H1 (cell line): ENCODE results near the gene MAD2L1BP. TPM values are rescaled to one million over a fixed set of nuclear protein-coding genes. Genes with fewer than 3 reads are reported as not detected.

Experiments
- CTCF ChIA-PET: fragments of 300-600 bp; sonication (Branson Sonifier 250); formaldehyde crosslinking; loops from one replicate; lab custom pipeline; 2021; ENCODE audit not compliant: partially characterized antibody; lab: Charles Lee
- POLR2A ChIA-PET: fragments of 300-600 bp; sonication (Branson Sonifier 250); formaldehyde crosslinking; loops from one replicate; lab custom pipeline; 2021; ENCODE audit warnings: inconsistent platforms; ENCODE audit not compliant: partially characterized antibody; lab: Charles Lee
- DNase-seq, 2 experiments: peaks; one replicate each; pipeline versions ENCODE4 v3.0.0 to v3.0.0-alpha.2; 2010 to 2022; ENCODE audit warnings: low spot score in 2 of 2, low read depth in 1 of 2, mixed read lengths in 1 of 2
- FAIRE-seq: peaks from 2 replicates; lab custom pipeline; 2011; peaks lifted over from hg19 to GRCh38; lab: Jason Lieb, UNC
- H2AFZ ChIP-seq: 2 replicates; pipeline ENCODE4 v1.8.1; 2012; ENCODE audit warnings: low read length, inconsistent platforms
- H2AK5ac ChIP-seq: 2 replicates; pipeline ENCODE4 v1.6.1; 2013; ENCODE audit warnings: low read depth, low read length
- H2BK120ac ChIP-seq: replicated peaks from 2 replicates; pipeline ENCODE3; 2013; ENCODE audit warnings: low read depth, low read length, inconsistent platforms
- H2BK12ac ChIP-seq: 2 replicates; pipeline ENCODE4 v1.6.1; 2013; ENCODE audit warnings: low read depth, low read length
- H2BK15ac ChIP-seq: 2 replicates; pipeline ENCODE4 v1.6.1; 2013; ENCODE audit warnings: low read length
- H2BK20ac ChIP-seq: 2 replicates; pipeline ENCODE4 v1.6.1; 2013; ENCODE audit warnings: low read length
- H2BK5ac ChIP-seq: 2 replicates; pipeline ENCODE4 v1.6.1; 2013; ENCODE audit warnings: low read depth, low read length
- H3K14ac ChIP-seq: 2 replicates; pipeline ENCODE4 v1.6.1; 2013; ENCODE audit warnings: inconsistent platforms; ENCODE audit not compliant: insufficient read length
- H3K18ac ChIP-seq: 2 replicates; pipeline ENCODE4 v1.6.1; 2013; ENCODE audit warnings: low read length; ENCODE audit errors: extremely low read depth
- H3K23ac ChIP-seq: 2 replicates; pipeline ENCODE4 v1.6.1; 2013; ENCODE audit warnings: inconsistent platforms; ENCODE audit not compliant: insufficient read length
- H3K23me2 ChIP-seq: 2 replicates; pipeline ENCODE4 v1.6.1; 2013; ENCODE audit warnings: low read depth, low read length
- H3K27ac ChIP-seq: 2 replicates; pipeline ENCODE4 v1.6.1; 2011; ENCODE audit warnings: low read depth, low read length, inconsistent platforms
- H3K27me3 ChIP-seq, 4 experiments: replicated peaks in 1 of 4; 1 replicate in 1 of 4; 2 replicates in 3 of 4; pipeline versions ENCODE4 v1.6.1 to v1.8.1; 2011 to 2013; ENCODE audit warnings: low read length in 3 of 4, mild to moderate bottlenecking in 3 of 4, inconsistent platforms in 2 of 4, mixed read lengths in 2 of 4, moderate library complexity in 1 of 4; ENCODE audit not compliant: control insufficient read depth in 3 of 4, insufficient read depth in 3 of 4; ENCODE audit errors: extremely low read depth in 1 of 4
- H3K36me3 ChIP-seq, 4 experiments: 2 replicates each; pipeline versions ENCODE4 v1.6.1 to v1.8.1; 2011 to 2013; ENCODE audit warnings: mild to moderate bottlenecking in 4 of 4, low read length in 3 of 4, moderate library complexity in 2 of 4, control low read depth in 1 of 4, inconsistent platforms in 1 of 4; ENCODE audit not compliant: insufficient read depth in 4 of 4, control insufficient read depth in 2 of 4
- H3K4ac ChIP-seq: replicated peaks from 2 replicates; pipeline ENCODE3; 2013; ENCODE audit warnings: low read length, low read depth, mixed read lengths, inconsistent platforms; ENCODE audit not compliant: insufficient read length
- H3K4me1 ChIP-seq, 4 experiments: replicated peaks in 1 of 4; 1 replicate in 1 of 4; 2 replicates in 3 of 4; pipeline versions ENCODE4 v1.6.1 to v1.8.1; 2011 to 2013; ENCODE audit warnings: low read length in 3 of 4, inconsistent platforms in 2 of 4, mixed read lengths in 1 of 4; ENCODE audit not compliant: insufficient read depth in 4 of 4, control insufficient read depth in 3 of 4
- H3K4me2 ChIP-seq, 2 experiments: 2 replicates each; pipeline versions ENCODE4 v1.6.1 to v1.8.1; 2011 to 2013; ENCODE audit warnings: low read depth in 2 of 2, low read length in 2 of 2, control low read depth in 1 of 2, inconsistent platforms in 1 of 2, mild to moderate bottlenecking in 1 of 2; ENCODE audit not compliant: insufficient read depth in 1 of 2
- H3K4me3 ChIP-seq, 4 experiments: fragments of 200-600, 300-600 bp in 1 of 4; sonication (generic), shearing (Covaris generic), sonication (Bioruptor Twin) in 1 of 4; 2 replicates each; pipeline versions ENCODE4 v1.5.1 to v1.8.1; 2011 to 2016; ENCODE audit warnings: low read length in 4 of 4, low read depth in 3 of 4, control low read depth in 2 of 4, inconsistent platforms in 2 of 4, mild to moderate bottlenecking in 2 of 4, mixed read lengths in 1 of 4, moderate library complexity in 1 of 4; ENCODE audit not compliant: insufficient read depth in 2 of 4; ENCODE audit errors: extremely low read depth in 1 of 4
- H3K56ac ChIP-seq: replicated peaks from 2 replicates; pipeline ENCODE3; 2013; ENCODE audit warnings: low read depth, mild to moderate bottlenecking, mixed read lengths, low read length, inconsistent platforms; ENCODE audit not compliant: insufficient read length
- H3K79me1 ChIP-seq: 2 replicates; pipeline ENCODE4 v1.6.1; 2013; ENCODE audit warnings: low read depth, low read length, control low read depth
- H3K79me2 ChIP-seq, 2 experiments: 2 replicates each; pipeline versions ENCODE4 v1.6.1 to v1.8.1; 2012 to 2013; ENCODE audit warnings: low read length in 2 of 2, mild to moderate bottlenecking in 2 of 2, inconsistent platforms in 1 of 2; ENCODE audit not compliant: insufficient read depth in 2 of 2, control insufficient read depth in 1 of 2
- H3K9ac ChIP-seq, 4 experiments: replicated peaks in 1 of 4; 1 replicate in 1 of 4; 2 replicates in 3 of 4; pipeline versions ENCODE4 v1.6.1 to v1.8.1; 2011 to 2013; ENCODE audit warnings: low read depth in 3 of 4, low read length in 3 of 4, control low read depth in 2 of 4, mild to moderate bottlenecking in 2 of 4, moderate library complexity in 2 of 4, inconsistent platforms in 1 of 4; ENCODE audit errors: extremely low read depth in 1 of 4
- H3K9me3 ChIP-seq, 2 experiments: 2 replicates each; pipeline versions ENCODE4 v1.6.1 to v1.8.1; 2012 to 2013; ENCODE audit warnings: mild to moderate bottlenecking in 2 of 2, moderate library complexity in 2 of 2, control low read depth in 1 of 2, inconsistent platforms in 1 of 2, low read depth in 1 of 2, low read length in 1 of 2, mixed read lengths in 1 of 2; ENCODE audit not compliant: insufficient read depth in 2 of 2
- H4K20me1 ChIP-seq, 2 experiments: replicated peaks in 1 of 2; 2 replicates each; pipeline versions ENCODE3 to v1.8.1; 2011 to 2013; ENCODE audit warnings: inconsistent platforms in 2 of 2, low read length in 2 of 2, mild to moderate bottlenecking in 1 of 2; ENCODE audit not compliant: insufficient read depth in 2 of 2, control insufficient read depth in 1 of 2
- H4K5ac ChIP-seq: 2 replicates; pipeline ENCODE4 v1.6.1; 2013; ENCODE audit warnings: low read length, low read depth, mixed read lengths, inconsistent platforms; ENCODE audit not compliant: insufficient read length
- H4K8ac ChIP-seq: 2 replicates; pipeline ENCODE4 v1.8.0; 2013; ENCODE audit warnings: mild to moderate bottlenecking, moderate library complexity, low read length, inconsistent platforms; ENCODE audit not compliant: insufficient read depth; ENCODE audit errors: extremely low read depth
- H4K91ac ChIP-seq: replicated peaks from 2 replicates; pipeline ENCODE3; 2013; ENCODE audit warnings: low read length, mixed read lengths, inconsistent platforms; ENCODE audit not compliant: insufficient read length
- POLR2A ChIP-seq, 2 experiments: IDR thresholded peaks; 1 replicate in 1 of 2; 2 replicates in 1 of 2; pipeline ENCODE4 v1.6.1; 2011; ENCODE audit warnings: low read depth in 2 of 2, low read length in 2 of 2, mild to moderate bottlenecking in 2 of 2; ENCODE audit errors: control extremely low read depth in 1 of 2
- SP2 ChIP-seq: IDR thresholded peaks from 2 replicates; pipeline ENCODE4 v1.6.1; 2012; ENCODE audit warnings: mild to moderate bottlenecking, low read length, inconsistent platforms
- WGBS, 2 experiments: shearing (Covaris generic) in 1 of 2; methylation state at CpG; one replicate each; pipeline versions ENCODE4 v1.1.6 to v1.1.7; 2013 to 2015; ENCODE audit warnings: low lambda C conversion rate in 2 of 2, mixed read lengths in 2 of 2, inconsistent platforms in 1 of 2, low coverage in 1 of 2, missing lambda C conversion rate in 1 of 2; ENCODE audit not compliant: insufficient replicate concordance in 2 of 2, insufficient coverage in 1 of 2, insufficient read length in 1 of 2; ENCODE audit errors: extremely low coverage in 1 of 2, missing lambda C conversion rate in 1 of 2; 5-methylcytosine and 5-hydroxymethylcytosine counted together
- polyA plus RNA-seq, 7 experiments: library from polyadenylated mRNA; depleted of rRNA in 3 of 7; stranded (reverse) in 5 of 7; unstranded in 2 of 7; fragments of >200 nt in 5 of 7; fragments of 200-250 nt in 2 of 7; gene quantifications; 1 replicate in 5 of 7; 2 replicates in 1 of 7; 4 replicates in 1 of 7; pipeline versions ENCODE4 v1.2.1 to v1.2.3, GENCODE V29; 2011 to 2013; ENCODE audit warnings: missing spikeins in 2 of 7, mixed read lengths in 2 of 7
- total RNA-seq: library from RNA; stranded (reverse); fragmentation: NEBNext Ultra II Directional; extraction: Animal tissue kit (Norgen Biotek cat#: 25700); gene quantifications from 2 replicates; pipeline ENCODE4 v1.2.1, GENCODE V29; 2021

Gene MAD2L1BP
- total and polyA plus RNA-seq, 2 of the 8 experiments (the other 6 are each of a cell fraction or from before 2014, with no cell fraction given), result 35.5 to 70.0 TPM

DNA sequence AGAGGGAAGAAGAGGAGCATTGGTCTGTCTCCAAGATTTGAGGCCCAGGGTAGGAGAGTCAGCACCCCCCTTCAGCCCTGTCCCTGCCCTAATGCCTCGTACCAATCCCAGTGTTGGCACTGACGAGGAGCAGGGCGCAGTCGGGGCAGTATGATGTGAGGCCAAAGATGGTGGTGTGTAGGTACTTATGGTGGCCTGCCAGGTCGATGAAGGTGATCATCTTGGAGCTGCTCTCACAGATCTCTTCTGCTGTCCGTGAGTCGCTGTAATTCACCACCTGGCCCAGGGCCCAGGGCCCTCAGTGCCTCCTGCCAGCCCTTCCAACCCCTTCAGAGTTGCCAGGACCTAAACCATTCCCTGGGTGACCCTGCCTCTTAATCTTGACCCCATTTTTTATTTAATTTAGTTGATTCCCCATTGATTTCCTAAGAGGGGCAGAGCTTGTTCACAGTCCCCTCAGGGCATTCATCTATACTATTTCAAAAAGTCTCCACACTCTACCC, 10.8 kb upstream of the MAD2L1BP start:
- no peak overlapping the region for H4K91ac ChIP-seq
- no peak overlapping the region for H3K4ac ChIP-seq
- no peaks in the 10 kb centered on the region; a peak in 1 of 7 replicates for H3K4me1 ChIP-seq
- no peaks in the 10 kb centered on the region for H3K9me3 ChIP-seq
- peaks cover 6 to 14% of the 10 kb centered on the region in 2 experiments for H4K20me1 ChIP-seq
- 91% methylated on average over 7 of the region's 7 CpGs; no CpG with 5 or more reads in 1 of the 2 experiments for WGBS, 2 experiments
- peaks cover 0 to 18% of the 10 kb centered on the region in 2 experiments; a peak in 2 of 4 replicates for H3K79me2 ChIP-seq
- no peak overlapping the region for H3K14ac ChIP-seq
- FAIRE-seq (no peak), DNase-seq (no peak)
- no peak overlapping the region for H3K9ac ChIP-seq
- TF ChIP-seq SP2 (no peak), POLR2A (IDR thresholded peaks at IDR 0.05; ENCODE audit: control extremely low read depth in 1 of 2, low read depth in 2 of 2, low read length in 2 of 2) (peak in 1 of 2 experiments; percentile 7; a peak in 1 of 3 replicates)
- peaks cover 36 to 66% (median 56%) of the 10 kb centered on the region in 4 experiments for H3K36me3 ChIP-seq
- H3K23ac ChIP-seq, result no peak overlapping the region
- H4K8ac ChIP-seq, result no peak overlapping the region; the same call in 1 of the 2 replicates
- H3K4me2 ChIP-seq, result no peak overlapping the region
- H3K18ac ChIP-seq, result no peak overlapping the region
- no peaks in the 10 kb centered on the region for H3K27me3 ChIP-seq
- H2AK5ac ChIP-seq, result no peak overlapping the region
- H2AFZ ChIP-seq, result no peak overlapping the region
- no peak overlapping the region for H3K56ac ChIP-seq
- H3K27ac ChIP-seq, result no peak overlapping the region
- H3K79me1 ChIP-seq, result peaks cover 8% of the 10 kb centered on the region
- no peak overlapping the region for H2BK20ac ChIP-seq
- ChIA-PET POLR2A (interaction anchor here (0.8 to 2.3 kb wide), 9 partner anchors 9 to 40 kb away, joined by 3 to 14 read pairs (median 4); no protein-coding TSS in a partner anchor), CTCF (interaction anchor here (4.0 kb wide), 1 partner anchor 16 kb away, joined by 23 read pairs; no protein-coding TSS in a partner anchor)
- H2BK5ac ChIP-seq, result no peak overlapping the region
- no peak overlapping the region for H3K4me3 ChIP-seq
- H2BK120ac ChIP-seq, result no peak overlapping the region
- no peak overlapping the region for H2BK12ac ChIP-seq
- H2BK15ac ChIP-seq, result no peak overlapping the region
- no peak overlapping the region for H4K5ac ChIP-seq
- H3K23me2 ChIP-seq, result peaks cover 8% of the 10 kb centered on the region
